WTC11 (cell line): Measurements from ENCODE around the gene MAP3K2.

Source experiments
- CREB1 ChIP-seq: sonication (generic); formaldehyde crosslinking; IDR thresholded peaks from 2 replicates; pipeline ENCODE4 v1.8.0; 2023; ENCODE audit warnings: mild to moderate bottlenecking, missing genetic modification reagents
- JUN ChIP-seq: sonication (generic); formaldehyde crosslinking; IDR thresholded peaks from 2 replicates; pipeline ENCODE4 v1.8.0; 2023; ENCODE audit warnings: mild to moderate bottlenecking, missing genetic modification reagents
- NFE2L1 ChIP-seq: sonication (generic); formaldehyde crosslinking; IDR thresholded peaks from 2 replicates; pipeline ENCODE4 v1.8.1; 2023; ENCODE audit warnings: missing genetic modification reagents
- NFYB ChIP-seq: sonication (generic); formaldehyde crosslinking; conservative IDR thresholded peaks from 2 replicates; pipeline ENCODE4 v1.8.0; 2022; ENCODE audit warnings: low read depth, missing genetic modification reagents
- SP1 ChIP-seq: sonication (generic); formaldehyde crosslinking; conservative IDR thresholded peaks from 2 replicates; pipeline ENCODE4 v1.8.1; 2022; ENCODE audit warnings: missing genetic modification reagents
- ZNF263 ChIP-seq: sonication (generic); formaldehyde crosslinking; IDR thresholded peaks from 2 replicates; pipeline ENCODE4 v1.8.1; 2022; ENCODE audit warnings: low read depth, mild to moderate bottlenecking, moderate library complexity, missing genetic modification reagents
- TF ChIP-seq, protein P1 (sequence below): fragments of 200-600 bp; IDR thresholded peaks from 2 replicates; pipeline ENCODE4 v1.8.0; 2022; ENCODE audit warnings: antibody characterized with exemption
- TF ChIP-seq, protein P2 (sequence below): sonication (generic); formaldehyde crosslinking; IDR thresholded peaks from 2 replicates; pipeline ENCODE4 v1.8.0; 2023; ENCODE audit warnings: missing genetic modification reagents, mild to moderate bottlenecking, borderline replicate concordance

DNA sequence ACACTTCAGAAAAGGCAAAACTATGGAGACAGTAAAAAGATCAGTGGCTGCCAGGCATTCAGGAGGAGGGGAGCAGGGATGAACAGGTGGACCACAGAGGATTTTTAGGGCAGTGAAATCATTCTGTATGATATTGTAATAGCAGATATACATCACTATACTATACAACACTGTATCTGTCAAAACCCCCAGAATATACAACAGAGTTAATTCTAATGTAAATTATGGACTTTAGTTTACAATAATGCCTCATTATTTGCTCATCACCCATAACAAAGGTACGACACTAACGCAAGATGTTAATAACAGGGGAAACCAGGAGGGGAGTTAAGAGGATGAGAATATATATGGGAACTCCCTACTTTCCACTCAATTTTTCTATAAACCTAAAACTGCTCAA, 28.8 kb downstream of the MAP3K2 start:
- TF ChIP-seq, protein P1, sequence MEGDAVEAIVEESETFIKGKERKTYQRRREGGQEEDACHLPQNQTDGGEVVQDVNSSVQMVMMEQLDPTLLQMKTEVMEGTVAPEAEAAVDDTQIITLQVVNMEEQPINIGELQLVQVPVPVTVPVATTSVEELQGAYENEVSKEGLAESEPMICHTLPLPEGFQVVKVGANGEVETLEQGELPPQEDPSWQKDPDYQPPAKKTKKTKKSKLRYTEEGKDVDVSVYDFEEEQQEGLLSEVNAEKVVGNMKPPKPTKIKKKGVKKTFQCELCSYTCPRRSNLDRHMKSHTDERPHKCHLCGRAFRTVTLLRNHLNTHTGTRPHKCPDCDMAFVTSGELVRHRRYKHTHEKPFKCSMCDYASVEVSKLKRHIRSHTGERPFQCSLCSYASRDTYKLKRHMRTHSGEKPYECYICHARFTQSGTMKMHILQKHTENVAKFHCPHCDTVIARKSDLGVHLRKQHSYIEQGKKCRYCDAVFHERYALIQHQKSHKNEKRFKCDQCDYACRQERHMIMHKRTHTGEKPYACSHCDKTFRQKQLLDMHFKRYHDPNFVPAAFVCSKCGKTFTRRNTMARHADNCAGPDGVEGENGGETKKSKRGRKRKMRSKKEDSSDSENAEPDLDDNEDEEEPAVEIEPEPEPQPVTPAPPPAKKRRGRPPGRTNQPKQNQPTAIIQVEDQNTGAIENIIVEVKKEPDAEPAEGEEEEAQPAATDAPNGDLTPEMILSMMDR, result no peak
- TF ChIP-seq JUN (CRISPR knock-in tag) (no peak), ZNF263 (CRISPR knock-in tag) (no peak), CREB1 (CRISPR knock-in tag) (no peak), SP1 (CRISPR knock-in tag) (no peak), NFE2L1 (CRISPR knock-in tag) (no peak), NFYB (CRISPR knock-in tag) (no peak)
- TF ChIP-seq, protein P2, sequence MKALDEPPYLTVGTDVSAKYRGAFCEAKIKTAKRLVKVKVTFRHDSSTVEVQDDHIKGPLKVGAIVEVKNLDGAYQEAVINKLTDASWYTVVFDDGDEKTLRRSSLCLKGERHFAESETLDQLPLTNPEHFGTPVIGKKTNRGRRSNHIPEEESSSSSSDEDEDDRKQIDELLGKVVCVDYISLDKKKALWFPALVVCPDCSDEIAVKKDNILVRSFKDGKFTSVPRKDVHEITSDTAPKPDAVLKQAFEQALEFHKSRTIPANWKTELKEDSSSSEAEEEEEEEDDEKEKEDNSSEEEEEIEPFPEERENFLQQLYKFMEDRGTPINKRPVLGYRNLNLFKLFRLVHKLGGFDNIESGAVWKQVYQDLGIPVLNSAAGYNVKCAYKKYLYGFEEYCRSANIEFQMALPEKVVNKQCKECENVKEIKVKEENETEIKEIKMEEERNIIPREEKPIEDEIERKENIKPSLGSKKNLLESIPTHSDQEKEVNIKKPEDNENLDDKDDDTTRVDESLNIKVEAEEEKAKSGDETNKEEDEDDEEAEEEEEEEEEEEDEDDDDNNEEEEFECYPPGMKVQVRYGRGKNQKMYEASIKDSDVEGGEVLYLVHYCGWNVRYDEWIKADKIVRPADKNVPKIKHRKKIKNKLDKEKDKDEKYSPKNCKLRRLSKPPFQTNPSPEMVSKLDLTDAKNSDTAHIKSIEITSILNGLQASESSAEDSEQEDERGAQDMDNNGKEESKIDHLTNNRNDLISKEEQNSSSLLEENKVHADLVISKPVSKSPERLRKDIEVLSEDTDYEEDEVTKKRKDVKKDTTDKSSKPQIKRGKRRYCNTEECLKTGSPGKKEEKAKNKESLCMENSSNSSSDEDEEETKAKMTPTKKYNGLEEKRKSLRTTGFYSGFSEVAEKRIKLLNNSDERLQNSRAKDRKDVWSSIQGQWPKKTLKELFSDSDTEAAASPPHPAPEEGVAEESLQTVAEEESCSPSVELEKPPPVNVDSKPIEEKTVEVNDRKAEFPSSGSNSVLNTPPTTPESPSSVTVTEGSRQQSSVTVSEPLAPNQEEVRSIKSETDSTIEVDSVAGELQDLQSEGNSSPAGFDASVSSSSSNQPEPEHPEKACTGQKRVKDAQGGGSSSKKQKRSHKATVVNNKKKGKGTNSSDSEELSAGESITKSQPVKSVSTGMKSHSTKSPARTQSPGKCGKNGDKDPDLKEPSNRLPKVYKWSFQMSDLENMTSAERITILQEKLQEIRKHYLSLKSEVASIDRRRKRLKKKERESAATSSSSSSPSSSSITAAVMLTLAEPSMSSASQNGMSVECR (CRISPR knock-in tag), result no peak
